PC-9 (cell line): ENCODE measurements around the gene PPM1G. TPM values are rescaled to one million over a fixed set of nuclear protein-coding genes. Genes with fewer than 3 reads are reported as not detected.
"Not testable (repeated sequence)": the region's sequence is repeated elsewhere in the genome, so short reads cannot be mapped to it uniquely, and the experiment has no call there.

Source experiments
- BruUV-seq: library from RNA; stranded (reverse); fragments of 400-500 nt; replicated peaks from 2 replicates; lab custom pipeline; 2021; lab: Mats Ljungman, UMichigan
- CTCF ChIA-PET: fragments of 300-600 bp; sonication (Branson Sonifier 250); formaldehyde crosslinking; loops from one replicate; lab custom pipeline; 2022; ENCODE audit warnings: antibody characterized with exemption; lab: Charles Lee
- POLR2A ChIA-PET: fragments of 300-600 bp; sonication (Branson Sonifier 250); formaldehyde crosslinking; loops from one replicate; lab custom pipeline; 2022; ENCODE audit warnings: antibody characterized with exemption; ENCODE audit not compliant: unreplicated experiment; lab: Charles Lee
- DNase-seq, 2 experiments: peaks; one replicate each; pipeline versions ENCODE4 v3.0.0 to v3.0.0-alpha.2; 2015 to 2022; ENCODE audit warnings: mixed read lengths in 1 of 2
- H2AFZ ChIP-seq: fragments of 200-600 bp; sonication (generic); 2 replicates; pipeline ENCODE4 v1.8.1; 2017; ENCODE audit warnings: antibody characterized with exemption
- H3F3A ChIP-seq: fragments of 200-600 bp; sonication (generic); 2 replicates; pipeline ENCODE4 v1.8.1; 2017; ENCODE audit warnings: antibody characterized with exemption, mild to moderate bottlenecking, low read depth; ENCODE audit not compliant: insufficient read depth
- H3K27ac ChIP-seq: fragments of 200-600 bp; sonication (generic); 2 replicates; pipeline ENCODE4 v1.6.1; 2016; ENCODE audit warnings: mixed run types
- H3K27me3 ChIP-seq: fragments of 200-600 bp; sonication (generic); 2 replicates; pipeline ENCODE4 v1.6.1; 2016; ENCODE audit warnings: low read depth, mixed run types; ENCODE audit not compliant: insufficient read depth
- H3K36me3 ChIP-seq: fragments of 200-600 bp; sonication (generic); 2 replicates; pipeline ENCODE4 v1.6.1; 2016; ENCODE audit warnings: low read depth, mixed run types
- H3K4me1 ChIP-seq: fragments of 200-600 bp; sonication (generic); replicated peaks from 2 replicates; pipeline ENCODE4 v1.6.1; 2016; ENCODE audit warnings: mixed run types; ENCODE audit not compliant: insufficient read depth
- H3K4me2 ChIP-seq: fragments of 200-600 bp; sonication (generic); 2 replicates; pipeline ENCODE4 v1.6.1; 2017; ENCODE audit warnings: mixed run types
- H3K4me3 ChIP-seq: fragments of 200-600 bp; sonication (generic); 2 replicates; pipeline ENCODE4 v1.6.1; 2016; ENCODE audit warnings: mixed run types
- H3K79me2 ChIP-seq: fragments of 200-600 bp; sonication (generic); 2 replicates; pipeline ENCODE4 v1.6.1; 2017; ENCODE audit warnings: low read depth, mixed run types
- H3K9me2 ChIP-seq: fragments of 200-600 bp; sonication (generic); 2 replicates; pipeline ENCODE4 v1.8.1; 2017; ENCODE audit warnings: mild to moderate bottlenecking; ENCODE audit not compliant: insufficient read depth
- H3K9me3 ChIP-seq: fragments of 200-600 bp; sonication (generic); 2 replicates; pipeline ENCODE4 v1.8.1; 2016; ENCODE audit warnings: low read depth; ENCODE audit not compliant: insufficient read depth
- H4K20me1 ChIP-seq: fragments of 200-600 bp; sonication (generic); 2 replicates; pipeline ENCODE4 v1.8.1; 2017; ENCODE audit not compliant: insufficient read depth
- CTCF ChIP-seq: fragments of 200-600 bp; sonication (generic); conservative IDR thresholded peaks from 2 replicates; pipeline ENCODE4 v1.6.1; 2017; ENCODE audit warnings: mixed run types, antibody characterized with exemption, mild to moderate bottlenecking, moderate library complexity
- EZH2 ChIP-seq: fragments of 200-600 bp; sonication (generic); IDR thresholded peaks from 2 replicates; pipeline ENCODE4 v1.8.0; 2017; ENCODE audit warnings: antibody characterized with exemption, low read depth
- intact Hi-C: fragments of 100-400 bp; cut with micrococcal nuclease; formaldehyde crosslinking; loops from one replicate; pipeline ENCODE4 v1.10.0; 2022; ENCODE audit not compliant: unreplicated experiment
- total RNA-seq: library from RNA; stranded (reverse); gene quantifications from 2 replicates; pipeline ENCODE4 v1.2.3, GENCODE V29; 2021

The PPM1G gene
- total RNA-seq, 1 experiment from 2014 or later = 136 TPM

- Histone ChIP-seq H3K9me2 (no peaks in the 10 kb centered on the region), H2AFZ (no peak overlapping the region), H3K4me2 (peak overlapping the region; percentile 99; the same call in 1 of the 2 replicates), H3K27me3 (no peaks in the 10 kb centered on the region), H3K27ac (no peak overlapping the region), H3K9me3 (no peaks in the 10 kb centered on the region), H3K4me3 (no peak overlapping the region), H3K36me3 (no peaks in the 10 kb centered on the region), H4K20me1 (peaks cover 27% of the 10 kb centered on the region), H3K79me2 (peaks cover 84% of the 10 kb centered on the region), H3F3A (peaks cover 31% of the 10 kb centered on the region), H3K4me1 (peaks cover 31% of the 10 kb centered on the region)
- ChIA-PET CTCF (interaction anchor here (1.2 kb wide), 1 partner anchor 221 kb away, joined by 3 read pairs; the partner anchor contains the start of gene PREB), POLR2A (interaction anchor here (0.5 to 0.7 kb wide), 4 partner anchors 11 to 814 kb away, joined by 3 to 12 read pairs (median 4); no protein-coding TSS in a partner anchor)
- DNase-seq = no peak
- no TSS peak for BruUV-seq
- intact Hi-C loops = no loop called here
- TF ChIP-seq CTCF (no peak), EZH2 (no peak)
These were observed 54.8 kb downstream of the PPM1G start for GRCh38 chr2:27354597-27354927.

DNA sequence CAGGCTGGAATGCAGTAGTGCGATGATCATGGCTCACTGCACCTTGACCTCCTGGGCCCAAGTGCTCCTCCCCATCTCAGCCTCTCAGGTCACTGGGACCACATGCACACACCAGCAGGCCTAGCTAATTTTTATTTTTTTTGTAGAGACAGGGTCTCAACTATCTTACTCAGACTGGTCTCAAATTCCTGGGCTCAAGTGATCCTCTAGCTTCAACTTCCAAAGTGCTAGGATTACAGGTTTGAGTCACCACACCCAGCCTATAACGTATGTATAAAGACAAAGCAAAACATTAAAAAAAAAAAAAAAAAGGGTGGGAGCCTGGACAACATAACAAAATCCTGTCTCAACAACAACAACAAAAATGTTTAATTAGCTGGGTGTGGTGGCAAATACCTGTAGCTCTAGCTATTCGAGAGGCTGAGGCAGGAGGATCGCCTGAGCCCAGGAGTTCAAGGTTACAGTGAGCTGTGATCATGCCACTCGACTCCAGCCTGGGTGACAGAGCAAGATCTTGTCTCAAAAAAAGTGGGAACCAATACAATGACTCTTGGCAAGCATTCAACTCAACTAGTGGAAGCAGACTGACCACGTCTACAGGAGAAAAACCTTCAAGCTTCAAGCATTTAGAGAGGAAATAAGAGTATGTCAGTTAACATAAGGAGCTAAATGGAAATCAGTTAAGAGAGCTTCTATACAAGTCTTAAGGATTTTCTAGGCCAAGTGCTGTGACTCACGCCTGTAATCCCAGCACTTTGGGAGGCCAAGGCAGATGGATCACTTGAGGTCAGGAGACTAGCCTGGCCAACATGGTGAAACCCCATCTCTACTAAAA, 55.4 kb downstream of the PPM1G start:
- ChIA-PET POLR2A (interaction anchor here (0.5 to 0.7 kb wide), 8 partner anchors 11 to 815 kb away, joined by 3 to 24 read pairs (median 5); no protein-coding TSS in a partner anchor), CTCF (interaction anchor here (0.6 to 1.2 kb wide), 2 partner anchors 60 to 220 kb away, joined by 3 to 7 read pairs; partner anchors contain the start of gene PREB)
- H3K4me2 ChIP-seq = peak overlapping the region; percentile 2; the same call in 1 of the 2 replicates
- H3K4me1 ChIP-seq = peaks cover 31% of the 10 kb centered on the region
- no peaks in the 10 kb centered on the region for H3K9me2 ChIP-seq
- intact Hi-C loops = no loop called here
- H3K9me3 ChIP-seq = no peaks in the 10 kb centered on the region
- no peaks in the 10 kb centered on the region for H3K36me3 ChIP-seq
- no peak overlapping the region for H3K27ac ChIP-seq
- H3K79me2 ChIP-seq = peaks cover 90% of the 10 kb centered on the region
- TF ChIP-seq CTCF (no peak), EZH2 (no peak)
- H2AFZ ChIP-seq = no peak overlapping the region
- BruUV-seq = no TSS peak
- H3K27me3 ChIP-seq = no peaks in the 10 kb centered on the region
- peaks cover 31% of the 10 kb centered on the region for H3F3A ChIP-seq
- no peak overlapping the region for H3K4me3 ChIP-seq
- peak; percentile 44 to 69 for DNase-seq
- H4K20me1 ChIP-seq = peaks cover 29% of the 10 kb centered on the region

DNA sequence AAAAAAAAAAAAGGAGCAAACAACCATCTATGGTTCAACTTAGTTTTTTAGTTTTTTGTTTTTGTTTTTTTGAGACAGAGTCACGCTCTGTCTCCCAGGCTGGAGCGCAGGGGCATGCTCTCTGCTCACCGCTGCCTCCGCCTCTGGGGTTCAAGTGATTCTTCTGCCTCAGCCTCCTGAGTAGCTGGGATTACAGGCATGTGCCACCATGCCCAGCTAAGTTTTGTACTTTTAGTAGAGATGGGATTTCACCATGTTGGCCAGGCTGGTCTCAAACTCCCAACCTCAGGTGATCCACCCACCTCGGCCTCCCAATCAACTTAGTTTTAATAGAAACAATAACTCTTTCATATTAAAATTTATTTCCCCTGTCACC, 56.0 kb downstream of the PPM1G start:
- H2AFZ ChIP-seq, H3K36me3 ChIP-seq, intact Hi-C loops, H3K9me2 ChIP-seq, H3K27me3 ChIP-seq, H3K9me3 ChIP-seq, H3K27ac ChIP-seq, H3K4me3 ChIP-seq, H3K4me2 ChIP-seq, BruUV-seq, DNase-seq: not testable (repeated sequence)
- H3K4me1 ChIP-seq = peaks cover 30% of the 10 kb centered on the region
- peaks cover 31% of the 10 kb centered on the region for H3F3A ChIP-seq
- ChIA-PET CTCF (interaction anchor here (0.6 to 1.2 kb wide), 2 partner anchors 59 to 220 kb away, joined by 3 to 7 read pairs; partner anchors contain the start of gene PREB), POLR2A (interaction anchor here (0.6 to 0.7 kb wide), 3 partner anchors 12 to 329 kb away, joined by 6 to 24 read pairs (median 11); no protein-coding TSS in a partner anchor)
- peaks cover 29% of the 10 kb centered on the region for H4K20me1 ChIP-seq
- peaks cover 91% of the 10 kb centered on the region for H3K79me2 ChIP-seq
